K562 (cell line): ENCODE results near the gene MBD2.

ENCODE experiments used
- CEBPB ChIP-seq: fragments of 450-650 bp; IDR thresholded peaks from 2 replicates; pipeline ENCODE4 v1.6.1; 2016; ENCODE audit warnings: missing genetic modification characterization, missing compliant biosample characterization
- CHD1 ChIP-seq: fragments of 200-600 bp; sonication (generic); IDR thresholded peaks from one replicate; pipeline ENCODE4 v1.6.1; 2012; ENCODE audit warnings: mild to moderate bottlenecking, moderate library complexity, low read length, inconsistent platforms
- E2F1 ChIP-seq: sonication (generic); formaldehyde crosslinking; IDR thresholded peaks from 2 replicates; pipeline ENCODE4 v1.8.1; 2023; ENCODE audit warnings: mild to moderate bottlenecking, missing genetic modification reagents, moderate library complexity
- NFYB ChIP-seq: IDR thresholded peaks from 2 replicates; pipeline ENCODE4 v1.6.1; 2011; ENCODE audit warnings: mild to moderate bottlenecking, moderate library complexity; ENCODE audit not compliant: insufficient read length; ENCODE audit errors: extremely low read depth
- NRF1 ChIP-seq, 2 experiments: fragments of 450-650 bp; IDR thresholded peaks in 1 of 2; conservative IDR thresholded peaks in 1 of 2; 2 replicates each; pipeline ENCODE4 v1.6.1; 2014; ENCODE audit warnings: mild to moderate bottlenecking in 2 of 2
- POLR2A ChIP-seq: fragments of 450-650 bp; conservative IDR thresholded peaks from 2 replicates; pipeline ENCODE4 v1.6.1; 2016
- RAD21 ChIP-seq, 2 experiments: fragments of 250-450 bp in 1 of 2; fragments of 450-650 bp in 1 of 2; sonication (Bioruptor Pico) in 1 of 2; formaldehyde crosslinking in 1 of 2; IDR thresholded peaks in 1 of 2; conservative IDR thresholded peaks in 1 of 2; 2 replicates each; pipeline versions ENCODE4 v1.4.0 to v1.8.0; 2020 to 2022; ENCODE audit warnings: mild to moderate bottlenecking in 2 of 2, moderate library complexity in 1 of 2
- SMC3 ChIP-seq: conservative IDR thresholded peaks from 2 replicates; pipeline ENCODE4 v1.6.1; 2011; ENCODE audit warnings: low read depth, low read length, improper control_type of control experiment; ENCODE audit not compliant: insufficient read depth
- SREBF2 ChIP-seq: sonication (generic); formaldehyde crosslinking; IDR thresholded peaks from 2 replicates; pipeline ENCODE4 v1.4.0; 2020; ENCODE audit warnings: mild to moderate bottlenecking, missing genetic modification reagents
- TCF7 ChIP-seq: sonication (generic); IDR thresholded peaks from 2 replicates; pipeline ENCODE4 v1.6.1; 2016; ENCODE audit warnings: antibody characterized with exemption, borderline replicate concordance
- TEAD2 ChIP-seq: fragments of 450-650 bp; IDR thresholded peaks from 2 replicates; pipeline ENCODE4 v1.6.1; 2016; ENCODE audit warnings: missing genetic modification characterization, control low read depth, missing compliant biosample characterization
- ZBTB40 ChIP-seq, 2 experiments: fragments of 450-650 bp in 1 of 2; sonication (generic) in 1 of 2; formaldehyde crosslinking in 1 of 2; IDR thresholded peaks; 2 replicates each; pipeline versions ENCODE4 v1.7.1 to v1.9.0; 2016 to 2022; ENCODE audit warnings: inconsistent platforms in 1 of 2, mild to moderate bottlenecking in 1 of 2, missing genetic modification reagents in 1 of 2
- ZFP91 ChIP-seq: sonication (generic); formaldehyde crosslinking; IDR thresholded peaks from 2 replicates; pipeline ENCODE4 v1.8.0; 2022; ENCODE audit warnings: mild to moderate bottlenecking, missing genetic modification reagents
- TF ChIP-seq, protein P1 (sequence below), 3 experiments: IDR thresholded peaks in 2 of 3; conservative IDR thresholded peaks in 1 of 3; 2 replicates each; pipeline ENCODE4 v1.5.1; 2011 to 2012; ENCODE audit warnings: low read length in 3 of 3, mild to moderate bottlenecking in 3 of 3, control low read depth in 2 of 3, improper control_type of control experiment in 1 of 3, inconsistent platforms in 1 of 3, low read depth in 1 of 3, mixed read lengths in 1 of 3, moderate library complexity in 1 of 3; ENCODE audit not compliant: insufficient read depth in 2 of 3

- TF ChIP-seq NRF1 (conservative IDR thresholded peaks at IDR 0.05 in 1 of 2, IDR thresholded peaks at IDR 0.05 in 1 of 2) (no peak), TCF7 (no peak), E2F1 (CRISPR knock-in tag) (no peak), ZBTB40 (IDR thresholded peaks at IDR 0.05) (no peak), ZBTB40 (CRISPR knock-in tag; IDR thresholded peaks at IDR 0.05) (no peak), CEBPB (no peak), TEAD2 (no peak), POLR2A (no peak), SREBF2 (CRISPR knock-in tag) (no peak), SMC3 (no peak), ZFP91 (CRISPR knock-in tag) (no peak), CHD1 (no peak), NFYB (no peak), RAD21 (CRISPR knock-in tag; conservative IDR thresholded peaks at IDR 0.05 in 1 of 2, IDR thresholded peaks at IDR 0.05 in 1 of 2) (no peak)
- TF ChIP-seq, protein P1, sequence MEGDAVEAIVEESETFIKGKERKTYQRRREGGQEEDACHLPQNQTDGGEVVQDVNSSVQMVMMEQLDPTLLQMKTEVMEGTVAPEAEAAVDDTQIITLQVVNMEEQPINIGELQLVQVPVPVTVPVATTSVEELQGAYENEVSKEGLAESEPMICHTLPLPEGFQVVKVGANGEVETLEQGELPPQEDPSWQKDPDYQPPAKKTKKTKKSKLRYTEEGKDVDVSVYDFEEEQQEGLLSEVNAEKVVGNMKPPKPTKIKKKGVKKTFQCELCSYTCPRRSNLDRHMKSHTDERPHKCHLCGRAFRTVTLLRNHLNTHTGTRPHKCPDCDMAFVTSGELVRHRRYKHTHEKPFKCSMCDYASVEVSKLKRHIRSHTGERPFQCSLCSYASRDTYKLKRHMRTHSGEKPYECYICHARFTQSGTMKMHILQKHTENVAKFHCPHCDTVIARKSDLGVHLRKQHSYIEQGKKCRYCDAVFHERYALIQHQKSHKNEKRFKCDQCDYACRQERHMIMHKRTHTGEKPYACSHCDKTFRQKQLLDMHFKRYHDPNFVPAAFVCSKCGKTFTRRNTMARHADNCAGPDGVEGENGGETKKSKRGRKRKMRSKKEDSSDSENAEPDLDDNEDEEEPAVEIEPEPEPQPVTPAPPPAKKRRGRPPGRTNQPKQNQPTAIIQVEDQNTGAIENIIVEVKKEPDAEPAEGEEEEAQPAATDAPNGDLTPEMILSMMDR (IDR thresholded peaks at IDR 0.05 in 2 of 3, conservative IDR thresholded peaks at IDR 0.05 in 1 of 3; ENCODE audit: insufficient read depth in 2 of 3, low read depth in 1 of 3, low read length in 3 of 3), result no peak
Measured at GRCh38 chr18:54215069-54215468, 9.4 kb downstream of the MBD2 start.
